ENCODE measurements around the gene USP47.

- TF ChIP-seq CTCF (IDR thresholded peaks at IDR 0.05) (no peak), ZFX (IDR thresholded peaks at IDR 0.05; ENCODE audit: borderline replicate concordance) (no peak)
Observed at GRCh38 chr11:11973866-11974265, 132.1 kb downstream of the USP47 start.

Data from 22Rv1 (cell line).